Measurements from ENCODE around the gene PRDM1. TPM values are rescaled to one million over a fixed set of nuclear protein-coding genes. Genes with fewer than 3 reads are reported as not detected.

PRDM1 gene
- total and polyA plus RNA-seq, 2 donors (not counting 1 experiment from before 2014, with no cell fraction given) = 6.9 to 9.6 TPM

DNA sequence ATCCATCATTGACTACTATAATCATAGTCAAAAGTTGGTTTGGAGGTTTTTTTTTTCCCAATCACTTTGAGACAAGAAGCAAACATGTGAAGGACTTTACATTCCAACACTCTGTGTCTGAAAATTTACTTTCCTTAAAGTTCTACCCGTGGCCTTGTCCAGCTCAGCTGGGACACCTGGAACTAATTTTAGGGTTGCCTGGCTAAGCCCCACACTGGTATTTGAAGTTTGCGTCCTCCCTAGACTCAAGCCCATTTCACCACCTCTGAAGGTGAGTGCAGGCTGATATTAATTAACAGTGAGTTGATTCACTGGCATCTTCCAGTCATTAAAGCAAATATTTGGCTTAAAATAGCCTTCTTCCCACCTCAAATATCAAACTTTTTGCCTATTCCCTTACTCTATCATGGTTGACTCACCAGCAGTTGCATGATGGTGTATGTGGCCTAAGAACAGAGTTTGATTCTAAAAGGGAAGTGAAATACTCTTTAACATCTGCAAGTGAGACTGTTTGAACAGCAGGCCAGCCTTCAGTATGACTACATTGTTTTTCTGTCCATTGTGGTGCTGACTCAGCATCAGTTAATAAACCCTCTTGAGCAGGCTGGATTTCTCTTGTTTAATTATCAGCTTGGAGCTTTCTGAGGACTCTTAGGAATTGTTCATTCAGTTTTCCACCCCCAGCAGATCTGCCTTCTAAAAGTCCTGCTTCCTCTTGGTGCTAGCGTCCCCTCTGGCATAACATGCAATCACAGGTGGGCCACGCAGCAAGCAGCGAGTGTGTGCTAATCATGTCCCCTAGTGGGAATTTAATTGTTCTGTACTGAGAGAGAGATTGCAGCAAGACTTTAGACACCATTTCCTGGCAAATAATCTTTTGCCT lies 1.8 kb upstream of the PRDM1 start:
- POLR2A ChIA-PET = interaction anchor here (0.6 to 1.1 kb wide), 2 partner anchors 92 to 105 kb away, joined by 3 to 4 read pairs; no protein-coding TSS in a partner anchor
- Histone ChIP-seq H3K4me3 (ENCODE audit: control extremely low read depth in 1 of 5, extremely low read depth in 1 of 5, insufficient read depth in 1 of 5, low read depth in 2 of 5, low read length in 4 of 5) (no peak overlapping the region), H3K36me3 (replicated peaks in 1 of 2; ENCODE audit: control extremely low read depth in 1 of 2, control insufficient read depth in 1 of 2, extremely low read depth in 1 of 2, insufficient read depth in 2 of 2, low read length in 1 of 2) (no peaks in the 10 kb centered on the region), H3K79me2 (ENCODE audit: control insufficient read depth, insufficient read depth, low read length) (no peaks in the 10 kb centered on the region), H3K9me3 (ENCODE audit: control extremely low read depth in 1 of 3, control insufficient read depth in 2 of 3, insufficient read depth in 1 of 3, low read length in 2 of 3) (no peaks in the 10 kb centered on the region), H3K4me2 (replicated peaks; ENCODE audit: low read depth, low read length, poor library complexity, severe bottlenecking) (peak overlapping the region; percentile 31), H3K4me1 (ENCODE audit: control insufficient read depth in 2 of 2, insufficient read depth in 2 of 2, low read length in 2 of 2) (peaks cover 34 to 36% of the 10 kb centered on the region in 2 donors), H3K9ac (ENCODE audit: low read length) (no peak overlapping the region), H3K27ac (ENCODE audit: low read length in 2 of 2) (no peak overlapping the region), H2AFZ (ENCODE audit: insufficient read depth, low read depth, low read length, poor library complexity, severe bottlenecking) (no peak overlapping the region), H4K20me1 (ENCODE audit: control insufficient read depth, insufficient read depth, low read length, poor library complexity, severe bottlenecking) (no peaks in the 10 kb centered on the region), H3K27me3 (replicated peaks in 1 of 4; ENCODE audit: control extremely low read depth in 1 of 4, control insufficient read depth in 3 of 4, insufficient read depth in 4 of 4, low read length in 3 of 4) (peaks cover 0 to 8% (median 2%) of the 10 kb centered on the region in 4 experiments)
- peak overlapping the region; percentile 80 for H3K27ac Mint-ChIP-seq
- intact Hi-C loops (cut with micrococcal nuclease) = loop anchor here (10.0 kb wide), 4 partner anchors 290 to 1030 kb away; partner anchors contain the start of gene BEND3
- no peak for TF ChIP-seq EZH2 (IDR thresholded peaks at IDR 0.05; ENCODE audit: borderline replicate concordance, insufficient read depth, low read depth, low read length, poor library complexity, severe bottlenecking)
- TF ChIP-seq, protein P1, sequence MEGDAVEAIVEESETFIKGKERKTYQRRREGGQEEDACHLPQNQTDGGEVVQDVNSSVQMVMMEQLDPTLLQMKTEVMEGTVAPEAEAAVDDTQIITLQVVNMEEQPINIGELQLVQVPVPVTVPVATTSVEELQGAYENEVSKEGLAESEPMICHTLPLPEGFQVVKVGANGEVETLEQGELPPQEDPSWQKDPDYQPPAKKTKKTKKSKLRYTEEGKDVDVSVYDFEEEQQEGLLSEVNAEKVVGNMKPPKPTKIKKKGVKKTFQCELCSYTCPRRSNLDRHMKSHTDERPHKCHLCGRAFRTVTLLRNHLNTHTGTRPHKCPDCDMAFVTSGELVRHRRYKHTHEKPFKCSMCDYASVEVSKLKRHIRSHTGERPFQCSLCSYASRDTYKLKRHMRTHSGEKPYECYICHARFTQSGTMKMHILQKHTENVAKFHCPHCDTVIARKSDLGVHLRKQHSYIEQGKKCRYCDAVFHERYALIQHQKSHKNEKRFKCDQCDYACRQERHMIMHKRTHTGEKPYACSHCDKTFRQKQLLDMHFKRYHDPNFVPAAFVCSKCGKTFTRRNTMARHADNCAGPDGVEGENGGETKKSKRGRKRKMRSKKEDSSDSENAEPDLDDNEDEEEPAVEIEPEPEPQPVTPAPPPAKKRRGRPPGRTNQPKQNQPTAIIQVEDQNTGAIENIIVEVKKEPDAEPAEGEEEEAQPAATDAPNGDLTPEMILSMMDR (IDR thresholded peaks at IDR 0.05) = peak; percentile 21
- WGBS (ENCODE audit: insufficient coverage) = no CpG with 5 or more reads among the region's 5 CpGs
- H3K9me3 Mint-ChIP-seq (ENCODE audit: insufficient read depth) = no peaks in the 10 kb centered on the region
- DNase-seq (peak; percentile 78), ATAC-seq (ENCODE audit: low read depth) (peak; percentile 68)
- peaks cover 32% of the 10 kb centered on the region for H3K4me1 Mint-ChIP-seq
- peak overlapping the region; percentile 47 for H3K4me3 Mint-ChIP-seq
- CTCF ChIA-PET = interaction anchor here (1.7 to 2.1 kb wide), 3 partner anchors 14 to 139 kb away, joined by 5 to 10 read pairs (median 7); no protein-coding TSS in a partner anchor
- H3K27me3 Mint-ChIP-seq = peaks cover 10% of the 10 kb centered on the region
